Raji (cell line): ENCODE measurements around the gene HAPLN3.

Experiments
- POLR2A ChIP-seq: IDR thresholded peaks from 2 replicates; pipeline ENCODE4 v1.6.1; 2011; ENCODE audit warnings: low read depth, low read length, control low read depth; ENCODE audit not compliant: insufficient read depth

The HAPLN3 gene

GRCh38 chr15:88899251-88899650 lies 3.9 kb upstream of the HAPLN3 start:
- no peak for TF ChIP-seq POLR2A

- no peak for TF ChIP-seq POLR2A
Measured at GRCh38 chr15:88898736-88899135, 3.4 kb upstream of the HAPLN3 start.

- TF ChIP-seq POLR2A: no peak
Measured at GRCh38 chr15:88897456-88898194, 2.3 kb upstream of the HAPLN3 start.

- no peak for TF ChIP-seq POLR2A
Measured at GRCh38 chr15:88897142-88897455, 1.8 kb upstream of the HAPLN3 start.

GRCh38 chr15:88896333-88897033 lies 1.1 kb upstream of the HAPLN3 start:
- no peak for TF ChIP-seq POLR2A

- TF ChIP-seq POLR2A: no peak
Measured at GRCh38 chr15:88894348-88894818, 961 bp downstream of the HAPLN3 start.

- TF ChIP-seq POLR2A: no peak
Measured at GRCh38 chr15:88891540-88892254, 3.6 kb downstream of the HAPLN3 start.

GRCh38 chr15:88890495-88890894 lies 4.8 kb downstream of the HAPLN3 start:
- TF ChIP-seq POLR2A: no peak

- no peak for TF ChIP-seq POLR2A
Measured at GRCh38 chr15:88888719-88889118, 6.6 kb downstream of the HAPLN3 start.

GRCh38 chr15:88887068-88887580 lies 8.2 kb downstream of the HAPLN3 start:
- TF ChIP-seq POLR2A: no peak

GRCh38 chr15:88882785-88883184 lies 12.6 kb downstream of the HAPLN3 start:
- no peak for TF ChIP-seq POLR2A

- TF ChIP-seq POLR2A: no peak
Measured at GRCh38 chr15:88881775-88882174, 13.6 kb downstream of the HAPLN3 start.

- no peak for TF ChIP-seq POLR2A
Measured at GRCh38 chr15:88880944-88881740, 14.2 kb downstream of the HAPLN3 start.

- no peak for TF ChIP-seq POLR2A
Measured at GRCh38 chr15:88878720-88879184, 16.6 kb downstream of the HAPLN3 start.

GRCh38 chr15:88877906-88878305 lies 17.4 kb downstream of the HAPLN3 start:
- TF ChIP-seq POLR2A: no peak
